AG04449 (cell line): ENCODE measurements around the gene NFAM1.

Experiments
- CTCF ChIA-PET: fragments of 350-600 bp; formaldehyde crosslinking; extraction: SDS; loops from one replicate; lab custom pipeline; 2021; ENCODE audit warnings: antibody characterized with exemption; lab: Yijun Ruan, JAX
- POLR2A ChIA-PET: fragments of 400-600, 350-600 bp; formaldehyde crosslinking; extraction: SDS; loops from one replicate; lab custom pipeline; 2020; ENCODE audit warnings: antibody characterized with exemption, inconsistent platforms; lab: Yijun Ruan, JAX
- DNase-seq: peaks from one replicate; pipeline ENCODE4 v3.0.0-alpha.2; 2010; ENCODE audit warnings: low read depth, low spot score
- H3K4me3 ChIP-seq: 2 replicates; pipeline ENCODE4 v1.5.1; 2011; ENCODE audit warnings: low read depth, mild to moderate bottlenecking, control low read depth, low read length
- CTCF ChIP-seq: IDR thresholded peaks from one replicate; pipeline ENCODE4 v1.5.1; 2011; ENCODE audit warnings: mild to moderate bottlenecking, moderate library complexity, low read length, control low read depth, inconsistent platforms; ENCODE audit not compliant: insufficient read depth; ENCODE audit errors: missing control alignments

NFAM1 gene

GRCh38 chr22:42366806-42367581, 65.2 kb downstream of the NFAM1 start:
- no peak for DNase-seq
- ChIA-PET CTCF (no interaction called here), POLR2A (no interaction called here)
- no peak for TF ChIP-seq CTCF
- H3K4me3 ChIP-seq: no peak overlapping the region

- TF ChIP-seq CTCF: no peak
- no peak for DNase-seq
- CTCF ChIA-PET: no interaction called here
- no peak overlapping the region for H3K4me3 ChIP-seq
- POLR2A ChIA-PET: no interaction called here
These were observed 66.1 kb downstream of the NFAM1 start for GRCh38 chr22:42365942-42366695.

GRCh38 chr22:42365111-42365865, 66.9 kb downstream of the NFAM1 start:
- H3K4me3 ChIP-seq: no peak overlapping the region
- no peak for TF ChIP-seq CTCF
- CTCF ChIA-PET: no interaction called here
- DNase-seq: no peak
- POLR2A ChIA-PET: no interaction called here

- POLR2A ChIA-PET: no interaction called here
- CTCF ChIA-PET: no interaction called here
These were observed 67.5 kb downstream of the NFAM1 start for GRCh38 chr22:42364604-42365110.

GRCh38 chr22:42363892-42364291, 68.3 kb downstream of the NFAM1 start:
- CTCF ChIA-PET: no interaction called here
- TF ChIP-seq CTCF: no peak
- H3K4me3 ChIP-seq: no peak overlapping the region
- POLR2A ChIA-PET: no interaction called here
- DNase-seq: no peak

More at GRCh38 chr22:42364604-42365110, 67.5 kb downstream of the NFAM1 start:
- H3K4me3 ChIP-seq: no peak overlapping the region
- no peak for DNase-seq
- no peak for TF ChIP-seq CTCF
